GM19372 (cell line): ENCODE results near the gene RFX7.
"Not testable (repeated sequence)": the region's sequence is repeated elsewhere in the genome, so short reads cannot be mapped to it uniquely, and the experiment has no call there.

Source experiments
- ATAC-seq: cut with Tn5 transposase; IDR thresholded peaks from one replicate; pipeline ENCODE4 v1.9.1; 2021; ENCODE audit warnings: mild to moderate bottlenecking, low read depth, moderate library complexity; ENCODE audit not compliant: unreplicated experiment

The RFX7 gene

DNA sequence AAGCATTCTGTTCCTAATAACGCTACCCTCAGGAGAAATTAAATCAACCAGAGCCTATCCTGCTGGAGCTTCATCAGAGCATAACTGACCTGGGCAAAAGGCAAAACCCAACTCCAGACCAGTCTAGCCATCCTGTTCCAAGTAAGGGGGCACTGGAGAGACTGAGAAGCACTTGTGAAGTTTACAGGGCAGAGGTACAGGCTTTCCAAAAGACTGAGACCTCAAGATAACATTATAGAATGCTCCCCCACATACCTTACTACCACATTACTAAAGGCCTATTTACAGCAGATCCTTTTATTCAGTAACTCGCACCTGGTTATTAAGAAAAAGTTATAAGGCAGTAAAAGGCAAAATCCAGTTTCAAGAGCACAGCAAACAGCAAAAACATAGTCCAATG, 35.5 kb downstream of the RFX7 start:
- ATAC-seq = no peak

DNA sequence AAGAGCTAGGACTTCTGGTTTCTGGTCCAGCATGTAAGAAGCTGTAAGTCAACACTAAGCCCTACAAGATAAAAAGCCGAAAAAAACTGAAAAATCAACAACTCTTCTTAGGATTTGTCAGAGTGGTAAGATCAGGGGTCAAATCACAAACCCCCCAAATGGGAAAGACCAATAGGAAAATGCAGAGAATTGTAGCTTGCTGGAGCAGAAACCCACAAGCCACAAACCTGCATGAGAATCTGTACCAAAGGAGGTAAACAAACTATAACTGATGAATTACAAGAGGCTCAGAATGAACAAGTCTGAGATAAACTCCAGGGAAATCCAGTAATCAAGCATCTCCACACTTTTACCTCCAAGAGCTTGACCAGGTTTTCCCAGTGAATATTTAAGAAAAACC, 36.0 kb downstream of the RFX7 start:
- ATAC-seq = no peak

DNA sequence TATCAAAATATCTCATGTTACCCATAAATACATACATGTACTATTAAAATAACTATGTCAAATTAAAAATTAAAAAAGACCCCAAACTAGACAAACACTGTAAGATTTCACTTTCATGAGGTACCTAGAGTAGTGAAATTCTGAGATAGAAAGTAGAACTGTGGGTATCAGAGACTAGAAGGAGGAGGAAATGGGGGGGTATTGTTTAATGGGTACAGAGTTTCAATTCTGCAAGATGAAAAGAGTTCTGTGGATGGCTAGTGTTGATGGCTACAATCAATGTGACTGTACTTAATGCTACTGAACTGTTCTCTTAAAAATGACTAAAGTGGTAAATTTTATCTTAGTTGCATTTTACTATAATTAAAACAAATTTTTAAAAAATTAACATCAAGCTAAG, 36.6 kb downstream of the RFX7 start:
- peak; percentile 86 for ATAC-seq

DNA sequence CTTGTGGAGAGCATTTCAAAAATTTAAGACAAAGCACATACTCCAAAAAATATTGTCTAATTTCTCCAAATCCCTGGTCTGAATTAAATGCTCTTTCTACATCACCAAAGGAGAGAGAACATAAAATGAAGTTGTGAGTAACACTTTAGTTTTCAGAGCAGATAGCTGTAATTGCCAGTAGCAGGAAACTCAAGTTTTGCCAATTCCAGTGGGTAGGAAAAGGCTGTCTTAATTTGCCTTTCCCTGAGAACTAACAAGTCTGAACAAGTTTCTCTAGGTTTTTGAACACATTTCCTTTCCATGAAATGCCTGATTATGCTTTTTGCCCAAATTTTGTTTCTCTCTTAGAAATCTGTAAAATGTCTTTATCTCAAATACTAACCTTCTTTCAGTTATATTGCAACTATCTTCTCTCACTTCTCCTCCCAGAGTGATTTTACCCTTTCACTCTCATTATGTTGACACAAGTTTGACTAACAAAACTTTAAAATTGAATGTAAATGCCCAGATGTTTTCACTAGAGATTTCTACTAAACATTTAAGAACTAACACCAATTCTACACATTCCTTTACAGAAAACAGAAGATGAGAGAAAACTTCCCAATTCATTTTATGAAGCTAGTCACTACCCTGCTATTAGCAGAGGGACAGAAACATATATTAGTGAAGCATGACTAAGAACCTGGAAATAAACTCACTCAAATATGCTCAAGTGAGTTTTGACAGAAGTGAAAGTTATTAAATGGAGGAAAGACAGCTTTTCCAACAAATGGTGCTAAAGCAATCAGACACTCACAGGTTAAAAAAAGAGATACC, 38.4 kb downstream of the RFX7 start:
- no peak for ATAC-seq

DNA sequence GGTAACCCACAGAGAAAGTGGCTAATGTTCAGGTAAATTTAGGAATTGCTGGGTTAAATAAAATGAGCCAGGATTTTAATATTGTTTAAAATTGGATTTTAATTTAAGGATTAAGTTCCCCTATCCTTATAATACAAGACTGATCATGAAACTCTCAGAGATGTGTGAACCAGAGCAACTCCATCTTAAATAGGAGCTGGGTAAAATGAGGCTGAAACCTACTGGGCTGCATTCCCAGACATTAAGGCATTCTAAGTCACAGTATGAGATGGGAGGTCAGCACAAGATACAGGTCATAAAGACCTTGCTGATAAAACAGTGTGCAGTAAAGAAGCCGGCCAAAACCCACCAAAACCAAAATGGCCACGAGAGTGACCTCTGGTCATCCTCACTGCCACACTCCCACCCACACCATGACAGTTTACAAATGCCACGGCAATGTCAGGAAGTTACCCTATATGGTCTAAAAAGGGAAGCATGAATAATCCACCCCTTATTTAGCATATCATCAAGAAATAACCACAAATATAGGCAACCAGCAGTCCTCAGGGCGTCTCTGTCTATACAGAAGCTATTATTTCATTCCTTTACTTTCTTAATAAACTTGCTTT, 40.3 kb downstream of the RFX7 start:
- ATAC-seq = not testable (repeated sequence)

DNA sequence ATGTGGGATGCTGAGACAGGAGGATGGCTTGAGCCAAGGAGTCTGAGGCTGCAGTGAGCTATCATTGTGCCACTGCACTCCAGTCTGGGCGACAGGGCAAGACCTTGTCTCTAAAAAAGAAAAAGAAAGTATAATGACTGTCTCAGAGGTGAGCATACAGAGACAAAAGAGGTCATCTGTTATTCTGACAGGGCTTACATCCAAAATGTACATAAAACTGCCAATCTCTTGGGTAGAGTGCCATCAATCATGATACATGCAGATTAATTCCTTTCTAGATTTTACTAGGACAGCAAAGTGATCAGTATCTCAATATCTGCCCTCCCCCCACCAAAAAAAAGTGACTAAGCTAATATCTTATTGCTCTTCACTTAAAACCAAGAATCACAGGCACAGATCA, 41.0 kb downstream of the RFX7 start:
- ATAC-seq = no peak

DNA sequence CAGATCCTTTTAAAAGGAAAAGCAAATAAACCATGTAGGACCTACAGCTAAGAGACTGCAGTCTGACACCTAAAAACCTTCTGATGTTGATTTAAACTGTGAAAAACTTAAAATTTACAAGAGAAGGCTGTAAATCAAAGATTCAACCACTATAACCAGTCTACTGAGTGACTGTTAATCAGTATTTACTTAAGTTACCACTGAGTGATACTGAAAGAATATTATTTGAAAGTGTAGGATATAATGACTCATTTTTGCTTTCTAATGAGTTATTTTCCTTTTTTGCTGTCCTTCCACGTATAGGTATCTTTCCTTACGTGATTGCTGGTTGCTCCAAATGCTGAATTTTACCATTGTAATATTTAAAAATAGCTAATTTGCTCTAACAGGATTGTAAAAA, 44.6 kb downstream of the RFX7 start:
- ATAC-seq = no peak

DNA sequence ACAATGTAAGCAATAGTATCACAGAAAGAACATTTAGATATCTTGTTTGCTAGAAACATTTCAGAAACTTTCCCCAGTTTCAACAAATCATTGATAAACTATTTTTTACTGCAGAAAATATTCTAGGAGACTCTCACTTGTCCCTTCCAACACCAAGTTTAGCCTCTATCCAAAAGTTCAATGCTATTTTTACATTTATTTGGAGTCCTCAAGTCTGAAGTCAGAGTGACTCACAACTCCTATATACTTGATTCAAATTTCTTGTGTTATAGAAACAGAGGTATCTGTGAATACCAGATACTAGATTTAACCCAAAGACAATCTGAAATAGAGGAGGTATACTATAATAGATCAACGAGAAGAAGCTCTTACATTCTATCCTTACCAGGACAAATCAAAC, 49.6 kb downstream of the RFX7 start:
- ATAC-seq = no peak

DNA sequence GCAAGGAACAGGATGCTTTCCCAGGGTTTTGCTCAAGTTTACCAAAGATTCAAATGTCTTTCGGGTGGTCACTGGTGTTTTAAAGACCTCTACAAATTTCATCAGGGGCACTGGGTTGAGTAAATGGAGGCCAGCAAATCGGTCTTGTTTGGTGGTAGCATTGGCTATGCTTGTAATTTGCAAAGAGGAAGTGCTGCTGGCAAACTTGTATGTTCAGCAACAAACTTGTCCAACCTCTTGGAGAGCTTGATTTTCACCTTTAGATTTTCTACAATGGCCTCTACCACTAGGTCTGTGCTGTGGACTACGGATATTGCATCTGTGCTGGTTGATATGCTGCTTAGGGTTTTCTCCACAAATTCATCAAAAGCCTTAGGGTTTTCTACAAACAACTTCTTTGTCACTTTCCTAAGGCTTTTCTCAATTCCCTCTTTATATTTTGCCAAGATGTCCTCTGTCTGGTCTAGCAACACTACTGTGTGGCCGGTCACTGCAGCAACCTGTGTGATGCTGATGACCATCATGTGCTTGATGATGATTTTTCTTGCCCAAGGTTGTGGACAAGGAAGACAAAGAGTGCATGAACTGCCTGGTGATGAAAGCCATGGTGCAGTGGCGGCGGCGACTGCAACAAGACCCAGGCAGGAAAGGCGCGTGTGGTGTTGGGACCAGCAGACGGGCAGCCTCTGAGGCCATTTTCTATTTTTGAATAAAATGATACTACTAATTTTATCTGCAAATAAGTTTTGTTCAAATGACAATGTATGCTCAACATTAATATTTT, 50.8 kb downstream of the RFX7 start:
- no peak for ATAC-seq

DNA sequence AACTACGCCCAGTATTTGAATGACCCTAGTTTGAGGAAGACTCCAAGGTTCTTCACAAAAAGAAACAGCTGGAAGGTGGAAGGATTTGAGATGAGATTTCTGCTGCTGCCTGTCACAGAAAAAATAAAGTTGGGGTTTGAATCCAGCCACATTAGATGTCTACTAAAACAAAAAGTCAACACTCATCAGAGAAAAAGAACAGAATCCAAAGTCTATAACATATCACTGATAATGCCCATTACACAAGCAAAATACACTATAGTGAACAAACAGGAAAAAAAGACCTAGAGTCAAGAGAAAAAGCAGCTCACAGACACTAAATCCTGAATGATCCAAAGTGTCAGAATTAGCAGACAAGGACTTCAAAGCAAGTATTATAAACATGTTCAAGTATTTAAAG, 56.0 kb downstream of the RFX7 start:
- no peak for ATAC-seq

DNA sequence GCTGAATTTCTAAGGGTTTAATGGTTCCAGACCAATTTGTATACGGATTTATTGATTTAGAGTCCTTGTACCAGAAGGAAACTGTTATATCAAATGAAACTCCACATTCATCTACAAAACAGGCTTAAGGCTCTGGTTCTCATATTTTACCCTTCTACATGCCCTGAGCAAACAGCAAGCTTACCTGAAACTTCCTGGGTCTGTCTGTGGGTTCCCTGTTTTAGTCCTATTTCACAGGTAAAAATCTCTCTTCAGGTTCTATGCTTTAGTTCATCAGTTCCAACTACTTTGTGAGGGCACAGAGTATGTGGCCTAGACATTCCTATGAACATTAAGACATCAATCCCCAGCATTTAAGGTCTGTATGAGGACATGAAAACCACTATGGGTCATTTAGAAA, 57.7 kb downstream of the RFX7 start:
- no peak for ATAC-seq

DNA sequence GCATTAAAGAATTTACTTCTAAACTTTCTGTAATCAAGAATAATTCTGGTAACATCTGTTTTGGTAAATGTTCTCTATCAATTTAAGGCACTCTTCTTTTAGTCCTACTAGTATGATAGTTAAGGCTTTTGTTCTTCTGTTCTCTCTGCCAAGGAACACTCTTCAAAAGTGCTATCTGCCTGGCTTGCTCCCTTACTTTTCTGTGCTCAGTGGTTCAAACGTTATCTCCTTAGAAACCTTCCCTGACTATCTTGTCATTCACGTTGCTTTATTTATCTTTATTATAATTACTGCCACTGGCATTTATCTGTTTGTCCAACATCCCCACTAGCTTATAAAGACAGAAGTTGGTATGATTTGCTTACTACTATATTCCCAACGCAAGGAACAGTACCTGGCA, 59.2 kb downstream of the RFX7 start:
- ATAC-seq = no peak

DNA sequence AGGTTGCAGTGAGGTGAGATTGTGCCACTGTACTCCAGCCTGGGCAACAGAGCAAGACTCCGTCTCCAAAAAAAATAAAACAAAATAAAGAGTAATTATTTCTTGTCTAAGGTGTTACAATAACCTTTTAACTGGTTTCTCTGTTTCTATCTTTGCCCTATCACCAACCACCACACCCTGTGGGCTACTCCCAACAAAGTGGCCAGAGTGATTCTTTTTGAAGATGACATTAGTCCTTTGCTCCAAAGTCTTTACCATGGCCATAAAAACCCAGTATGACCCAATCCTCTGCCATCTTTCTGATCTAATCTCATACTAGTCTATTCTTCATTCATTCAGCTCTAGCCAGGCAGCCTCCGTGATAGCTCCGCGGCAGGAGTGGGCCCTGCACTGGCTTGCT, 62.8 kb downstream of the RFX7 start:
- ATAC-seq = no peak

DNA sequence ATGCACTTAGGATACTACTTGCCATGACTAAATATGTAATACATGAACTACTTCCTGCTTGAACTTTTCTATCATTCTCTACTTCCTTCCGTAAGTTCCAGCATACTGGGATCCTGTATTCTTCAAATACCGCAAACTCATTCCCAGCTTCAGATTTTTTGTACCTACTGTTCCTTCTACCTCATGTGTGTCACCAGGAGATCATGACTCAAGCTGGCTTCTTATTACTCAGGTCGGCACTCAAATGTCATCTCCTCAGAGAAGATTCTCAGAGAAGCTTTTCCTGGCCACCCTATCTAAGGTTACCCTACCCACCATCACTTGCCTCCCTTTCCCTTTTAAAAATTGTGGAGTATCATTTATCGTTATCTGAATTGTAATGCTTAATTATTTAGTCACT, 66.7 kb downstream of the RFX7 start:
- no peak for ATAC-seq

DNA sequence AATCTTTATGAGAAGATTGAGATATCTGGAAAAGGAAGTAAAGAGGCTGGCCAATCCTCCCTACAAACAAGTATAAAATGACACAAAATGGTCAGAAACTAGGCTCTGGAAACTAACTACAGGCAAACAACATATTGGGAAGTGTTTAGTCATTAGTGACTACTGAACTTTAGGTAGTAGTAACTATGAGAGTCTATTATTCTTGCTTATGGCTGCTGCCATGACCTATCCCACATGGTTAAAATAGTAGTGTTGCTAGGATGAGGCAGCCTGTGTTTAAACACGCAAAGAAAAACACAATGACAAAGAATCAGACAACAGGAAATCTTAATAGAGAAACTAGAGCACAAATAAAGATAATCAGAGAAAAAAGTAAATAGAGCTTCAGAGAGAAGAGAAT, 67.9 kb downstream of the RFX7 start:
- no peak for ATAC-seq

DNA sequence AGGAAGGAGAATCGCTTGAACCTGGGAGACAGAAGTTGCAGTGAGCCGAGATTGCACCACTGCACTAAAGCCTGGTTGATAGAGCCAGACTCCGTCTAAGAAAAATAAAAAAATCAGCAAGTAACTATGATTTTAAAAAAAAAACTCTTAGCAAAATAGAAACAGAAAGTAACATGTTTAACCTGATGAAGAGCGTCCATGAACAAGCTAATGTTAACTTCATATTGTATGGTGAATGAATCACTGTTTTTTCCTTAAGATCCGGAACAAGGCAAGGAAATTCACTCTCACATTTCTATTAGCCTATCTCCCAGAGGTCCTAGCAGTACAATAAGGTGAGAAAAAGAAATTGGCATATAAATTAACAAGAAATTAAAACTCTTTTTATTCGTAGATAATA, 69.0 kb downstream of the RFX7 start:
- ATAC-seq = no peak

DNA sequence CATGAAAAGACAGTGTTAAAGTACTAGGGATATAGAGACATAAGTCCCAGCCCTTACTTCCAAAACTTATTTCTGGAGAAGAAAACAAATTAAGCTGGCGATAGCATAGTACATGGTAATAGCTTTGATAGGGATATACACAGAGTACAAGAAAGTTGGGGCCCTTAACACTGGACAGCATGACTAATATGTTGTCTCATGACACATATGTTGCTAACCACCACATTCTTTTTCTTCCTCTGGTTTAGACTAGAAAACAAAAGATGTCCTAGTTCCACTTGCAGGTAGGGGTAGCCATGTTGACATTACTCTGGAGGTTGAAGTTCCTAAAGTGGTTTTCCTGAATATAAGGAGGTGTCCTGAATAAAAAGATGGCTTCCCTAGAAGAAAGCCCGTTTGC, 75.3 kb downstream of the RFX7 start:
- no peak for ATAC-seq

DNA sequence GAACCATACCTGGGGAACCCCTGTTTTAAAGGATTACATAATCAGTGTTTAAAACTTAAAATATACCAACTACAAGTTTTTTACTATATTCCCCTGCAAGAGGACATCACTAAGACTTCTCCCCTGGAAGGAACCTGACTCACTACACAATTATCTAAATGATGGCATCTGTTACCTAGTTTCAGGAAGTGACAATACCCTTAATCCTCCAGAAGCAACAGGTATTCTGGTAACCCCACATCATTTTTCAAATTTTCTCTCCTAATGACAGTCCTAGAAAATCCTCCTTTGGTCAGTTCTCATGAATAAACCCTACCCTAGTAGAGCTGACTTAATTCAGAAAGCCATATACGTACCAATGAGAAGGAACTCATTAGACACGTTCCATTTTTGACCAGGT, 78.4 kb downstream of the RFX7 start:
- ATAC-seq = no peak

DNA sequence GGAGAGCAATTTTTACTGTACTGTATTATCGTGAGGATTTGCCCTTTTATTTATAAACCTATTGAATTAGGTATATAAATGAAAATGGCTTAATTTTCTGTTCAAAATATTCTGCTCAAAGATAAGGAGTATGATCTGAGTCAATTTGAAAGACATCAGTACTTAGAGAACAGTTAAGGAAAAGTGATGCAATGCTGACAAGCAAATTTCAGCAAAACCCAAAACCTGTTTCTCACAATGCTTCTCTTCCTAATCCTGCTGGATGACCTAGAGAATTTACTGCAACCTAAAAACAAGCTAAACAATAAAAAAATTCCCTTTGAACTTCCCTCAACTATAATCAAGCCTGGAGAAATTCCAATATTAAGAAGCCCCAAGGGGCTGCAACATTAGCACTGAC, 82.7 kb downstream of the RFX7 start:
- ATAC-seq = no peak

DNA sequence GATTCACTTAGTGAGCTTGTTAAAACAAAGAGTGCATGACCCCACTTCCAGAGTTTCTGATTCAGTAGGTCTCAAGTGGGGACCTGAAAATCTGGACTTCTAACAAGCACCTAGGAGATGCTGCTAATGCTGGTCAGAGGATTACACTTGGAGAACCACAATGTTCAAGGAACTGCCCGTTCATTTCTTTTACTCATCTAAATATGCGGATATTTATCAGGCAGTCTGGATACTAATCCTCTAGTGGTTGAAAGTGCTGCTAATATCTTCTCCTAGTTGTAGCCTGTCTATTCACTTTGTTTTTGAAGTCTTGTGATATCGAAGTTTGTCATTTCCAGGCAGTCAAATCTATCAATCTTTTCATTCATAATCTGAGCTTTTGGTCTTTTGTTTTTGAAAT, 86.8 kb downstream of the RFX7 start:
- no peak for ATAC-seq

DNA sequence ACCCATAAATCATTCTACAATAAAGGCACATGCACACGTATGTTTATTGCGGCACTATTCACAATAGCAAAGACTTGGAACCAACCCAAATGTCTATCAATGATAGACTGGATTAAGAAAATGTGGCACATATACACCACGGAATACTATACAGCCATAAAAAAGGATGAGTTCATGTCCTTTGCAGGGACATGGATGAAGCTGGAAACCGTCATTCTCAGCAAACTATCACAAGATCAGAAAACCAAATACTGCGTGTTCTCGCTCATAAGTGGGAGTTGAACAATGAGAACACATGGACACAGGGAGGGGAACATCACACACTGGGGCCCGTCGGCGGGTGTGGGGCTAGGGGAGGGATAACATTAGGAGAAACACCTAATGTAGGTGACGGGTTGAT, 88.4 kb downstream of the RFX7 start:
- ATAC-seq = not testable (repeated sequence)

DNA sequence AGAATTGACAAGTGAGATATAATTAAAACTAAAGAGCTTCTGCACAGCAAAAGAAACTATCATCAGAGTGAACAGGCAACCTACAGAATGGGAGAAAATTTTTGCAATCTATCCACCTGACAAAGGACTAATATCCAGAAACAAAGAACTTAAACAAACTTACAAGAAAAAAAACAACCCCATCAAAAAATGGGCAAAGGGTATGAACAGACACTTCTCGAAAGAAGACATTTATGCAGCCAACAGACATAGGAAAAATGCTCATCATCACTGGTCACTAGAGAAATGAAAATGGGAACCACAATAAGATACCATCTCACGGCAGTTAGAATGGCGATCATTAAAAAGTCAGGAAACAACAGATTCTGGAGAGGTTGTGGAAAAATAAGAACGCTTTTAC, 88.9 kb downstream of the RFX7 start:
- not testable (repeated sequence) for ATAC-seq
